Neural cell (in vitro differentiated cells): ENCODE data around the gene RHAG. TPM values are rescaled to one million over a fixed set of nuclear protein-coding genes. Genes with fewer than 3 reads are reported as not detected.

ENCODE experiments used
- H2AFZ ChIP-seq: fragments of 200-600, 300-800 bp; sonication (generic), shearing (Covaris generic); 2 replicates; pipeline ENCODE4 v1.6.0; 2014; ENCODE audit warnings: low read depth, mild to moderate bottlenecking, antibody characterized with exemption, low read length, moderate library complexity
- H3F3A ChIP-seq: fragments of 200-600 bp; shearing (Covaris generic); 2 replicates; pipeline ENCODE4 v1.6.1; 2016; ENCODE audit warnings: mild to moderate bottlenecking, moderate library complexity, mixed read lengths, antibody characterized with exemption, low read length; ENCODE audit not compliant: insufficient read depth, poor library complexity, severe bottlenecking
- H3K27ac ChIP-seq: fragments of 200-600, 300-800 bp; sonication (generic), shearing (Covaris generic); 2 replicates; pipeline ENCODE4 v1.5.1; 2014; ENCODE audit warnings: mild to moderate bottlenecking, low read length, moderate library complexity
- H3K27me3 ChIP-seq: fragments of 300-800, 200-600 bp; sonication (generic), shearing (Covaris generic); 2 replicates; pipeline ENCODE4 v1.6.0; 2014; ENCODE audit warnings: mild to moderate bottlenecking, low read depth, low read length, moderate library complexity; ENCODE audit not compliant: insufficient read depth
- H3K36me3 ChIP-seq: fragments of 300-800, 200-600 bp; sonication (generic), shearing (Covaris generic); 2 replicates; pipeline ENCODE4 v1.5.1; 2014; ENCODE audit warnings: mild to moderate bottlenecking, antibody characterized with exemption, low read length, moderate library complexity; ENCODE audit not compliant: insufficient read depth
- H3K4me2 ChIP-seq: fragments of 300-800, 200-600 bp; sonication (generic), shearing (Covaris generic); 2 replicates; pipeline ENCODE4 v1.6.0; 2014; ENCODE audit warnings: mild to moderate bottlenecking, low read length
- H3K4me3 ChIP-seq: fragments of 300-800, 200-600 bp; sonication (generic), shearing (Covaris generic); 2 replicates; pipeline ENCODE4 v1.5.1; 2014; ENCODE audit warnings: mild to moderate bottlenecking, low read length, moderate library complexity
- H3K79me2 ChIP-seq: fragments of 200-600 bp; shearing (Covaris generic); replicated peaks from 2 replicates; pipeline ENCODE4 v1.6.0; 2014; ENCODE audit warnings: mild to moderate bottlenecking, low read length, moderate library complexity; ENCODE audit not compliant: insufficient read depth
- H3K9ac ChIP-seq: fragments of 300-800, 200-600 bp; sonication (generic), shearing (Covaris generic); 2 replicates; pipeline ENCODE4 v1.6.1; 2016; ENCODE audit warnings: mild to moderate bottlenecking, low read length, mixed read lengths
- H3K9me2 ChIP-seq: fragments of 200-600 bp; shearing (Covaris generic); 2 replicates; pipeline ENCODE4 v1.6.1; 2016; ENCODE audit warnings: mild to moderate bottlenecking, low read length, mixed read lengths; ENCODE audit not compliant: insufficient read depth
- H3K9me3 ChIP-seq: fragments of 200-600, 300-800 bp; sonication (generic), shearing (Covaris generic); 2 replicates; pipeline ENCODE4 v1.6.1; 2016; ENCODE audit warnings: mild to moderate bottlenecking, mixed run types, low read length, moderate library complexity, mixed read lengths
- H4K20me1 ChIP-seq: fragments of 200-600 bp; shearing (Covaris generic); 2 replicates; pipeline ENCODE4 v1.6.1; 2016; ENCODE audit warnings: mild to moderate bottlenecking, mixed run types; ENCODE audit not compliant: insufficient read depth
- EP300 ChIP-seq: fragments of 450-650 bp; conservative IDR thresholded peaks from 2 replicates; pipeline ENCODE4 v1.6.1; 2014; ENCODE audit warnings: antibody characterized with exemption, mild to moderate bottlenecking, moderate library complexity; ENCODE audit not compliant: poor library complexity, severe bottlenecking
- EZH2 ChIP-seq: fragments of 200-600, 300-800 bp; shearing (Covaris generic), sonication (generic); IDR thresholded peaks from 2 replicates; pipeline ENCODE4 v1.6.1; 2014; ENCODE audit warnings: antibody characterized with exemption, low read length, borderline replicate concordance, mild to moderate bottlenecking; ENCODE audit not compliant: insufficient read depth, poor library complexity, severe bottlenecking
- MXI1 ChIP-seq: fragments of 450-650 bp; conservative IDR thresholded peaks from 2 replicates; pipeline ENCODE4 v1.6.1; 2014; ENCODE audit warnings: antibody characterized with exemption, mild to moderate bottlenecking; ENCODE audit not compliant: poor library complexity, severe bottlenecking
- POLR2AphosphoS5 ChIP-seq: IDR thresholded peaks from 2 replicates; pipeline ENCODE4 v1.6.1; 2012
- RAD21 ChIP-seq: fragments of 450-650 bp; conservative IDR thresholded peaks from 2 replicates; pipeline ENCODE4 v1.6.1; 2014; ENCODE audit warnings: antibody characterized with exemption, mild to moderate bottlenecking, moderate library complexity
- SMC3 ChIP-seq: fragments of 450-650 bp; conservative IDR thresholded peaks from 2 replicates; pipeline ENCODE4 v1.6.1; 2014; ENCODE audit warnings: antibody characterized with exemption, mild to moderate bottlenecking, moderate library complexity; ENCODE audit not compliant: poor library complexity
- TAF1 ChIP-seq: IDR thresholded peaks from 2 replicates; pipeline ENCODE4 v1.6.1; 2012; ENCODE audit warnings: low read depth
- polyA plus RNA-seq: library from polyadenylated mRNA; depleted of rRNA; stranded (reverse); fragments of >200 nt; gene quantifications from 2 replicates; pipeline ENCODE4 v1.2.3, GENCODE V29; 2014
- TF ChIP-seq, protein P1 (sequence below): fragments of 450-650 bp; IDR thresholded peaks from 2 replicates; pipeline ENCODE4 v1.5.1; 2014; ENCODE audit warnings: antibody characterized with exemption, mild to moderate bottlenecking, moderate library complexity; ENCODE audit not compliant: poor library complexity, severe bottlenecking
- TF ChIP-seq, protein P2 (sequence below): IDR thresholded peaks from 2 replicates; pipeline ENCODE4 v1.6.1; 2012; ENCODE audit warnings: borderline replicate concordance

Gene RHAG
- polyA plus RNA-seq, 1 donor from 2014 or later = not detected

DNA sequence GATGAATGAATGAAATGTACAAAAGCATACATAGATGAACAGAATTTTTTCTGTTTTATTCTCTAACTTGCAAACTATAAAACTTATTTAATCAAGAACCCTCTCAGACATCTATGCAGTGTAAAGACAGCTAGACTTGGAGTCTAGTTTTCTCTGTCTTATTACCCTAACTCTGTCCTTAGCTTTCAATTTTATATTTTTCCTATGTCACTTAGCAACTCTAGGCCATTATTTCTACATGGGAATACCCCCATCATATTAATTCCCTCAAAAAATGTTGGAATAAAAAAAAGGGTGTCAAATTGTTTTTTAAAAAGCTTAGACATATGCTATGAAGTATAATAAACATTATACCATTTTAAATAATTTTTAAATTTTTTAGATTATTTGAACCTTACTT, 1.2 kb downstream of the RHAG start:
- no peak overlapping the region for H3K27ac ChIP-seq
- H2AFZ ChIP-seq = no peak overlapping the region
- H3K4me2 ChIP-seq = no peak overlapping the region
- no peaks in the 10 kb centered on the region for H3K27me3 ChIP-seq
- TF ChIP-seq EZH2 = no peak
- TF ChIP-seq, protein P1, sequence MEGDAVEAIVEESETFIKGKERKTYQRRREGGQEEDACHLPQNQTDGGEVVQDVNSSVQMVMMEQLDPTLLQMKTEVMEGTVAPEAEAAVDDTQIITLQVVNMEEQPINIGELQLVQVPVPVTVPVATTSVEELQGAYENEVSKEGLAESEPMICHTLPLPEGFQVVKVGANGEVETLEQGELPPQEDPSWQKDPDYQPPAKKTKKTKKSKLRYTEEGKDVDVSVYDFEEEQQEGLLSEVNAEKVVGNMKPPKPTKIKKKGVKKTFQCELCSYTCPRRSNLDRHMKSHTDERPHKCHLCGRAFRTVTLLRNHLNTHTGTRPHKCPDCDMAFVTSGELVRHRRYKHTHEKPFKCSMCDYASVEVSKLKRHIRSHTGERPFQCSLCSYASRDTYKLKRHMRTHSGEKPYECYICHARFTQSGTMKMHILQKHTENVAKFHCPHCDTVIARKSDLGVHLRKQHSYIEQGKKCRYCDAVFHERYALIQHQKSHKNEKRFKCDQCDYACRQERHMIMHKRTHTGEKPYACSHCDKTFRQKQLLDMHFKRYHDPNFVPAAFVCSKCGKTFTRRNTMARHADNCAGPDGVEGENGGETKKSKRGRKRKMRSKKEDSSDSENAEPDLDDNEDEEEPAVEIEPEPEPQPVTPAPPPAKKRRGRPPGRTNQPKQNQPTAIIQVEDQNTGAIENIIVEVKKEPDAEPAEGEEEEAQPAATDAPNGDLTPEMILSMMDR = no peak
- TF ChIP-seq MXI1 = no peak
- TF ChIP-seq, protein P2, sequence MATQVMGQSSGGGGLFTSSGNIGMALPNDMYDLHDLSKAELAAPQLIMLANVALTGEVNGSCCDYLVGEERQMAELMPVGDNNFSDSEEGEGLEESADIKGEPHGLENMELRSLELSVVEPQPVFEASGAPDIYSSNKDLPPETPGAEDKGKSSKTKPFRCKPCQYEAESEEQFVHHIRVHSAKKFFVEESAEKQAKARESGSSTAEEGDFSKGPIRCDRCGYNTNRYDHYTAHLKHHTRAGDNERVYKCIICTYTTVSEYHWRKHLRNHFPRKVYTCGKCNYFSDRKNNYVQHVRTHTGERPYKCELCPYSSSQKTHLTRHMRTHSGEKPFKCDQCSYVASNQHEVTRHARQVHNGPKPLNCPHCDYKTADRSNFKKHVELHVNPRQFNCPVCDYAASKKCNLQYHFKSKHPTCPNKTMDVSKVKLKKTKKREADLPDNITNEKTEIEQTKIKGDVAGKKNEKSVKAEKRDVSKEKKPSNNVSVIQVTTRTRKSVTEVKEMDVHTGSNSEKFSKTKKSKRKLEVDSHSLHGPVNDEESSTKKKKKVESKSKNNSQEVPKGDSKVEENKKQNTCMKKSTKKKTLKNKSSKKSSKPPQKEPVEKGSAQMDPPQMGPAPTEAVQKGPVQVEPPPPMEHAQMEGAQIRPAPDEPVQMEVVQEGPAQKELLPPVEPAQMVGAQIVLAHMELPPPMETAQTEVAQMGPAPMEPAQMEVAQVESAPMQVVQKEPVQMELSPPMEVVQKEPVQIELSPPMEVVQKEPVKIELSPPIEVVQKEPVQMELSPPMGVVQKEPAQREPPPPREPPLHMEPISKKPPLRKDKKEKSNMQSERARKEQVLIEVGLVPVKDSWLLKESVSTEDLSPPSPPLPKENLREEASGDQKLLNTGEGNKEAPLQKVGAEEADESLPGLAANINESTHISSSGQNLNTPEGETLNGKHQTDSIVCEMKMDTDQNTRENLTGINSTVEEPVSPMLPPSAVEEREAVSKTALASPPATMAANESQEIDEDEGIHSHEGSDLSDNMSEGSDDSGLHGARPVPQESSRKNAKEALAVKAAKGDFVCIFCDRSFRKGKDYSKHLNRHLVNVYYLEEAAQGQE = no peak
- TF ChIP-seq RAD21 = no peak
- TF ChIP-seq TAF1 = no peak
- no peak for TF ChIP-seq SMC3
- TF ChIP-seq POLR2AphosphoS5 = no peak
- TF ChIP-seq EP300 = no peak
- H4K20me1 ChIP-seq = no peaks in the 10 kb centered on the region
- H3F3A ChIP-seq = no peaks in the 10 kb centered on the region
- no peaks in the 10 kb centered on the region for H3K79me2 ChIP-seq
- no peak overlapping the region for H3K4me3 ChIP-seq
- no peaks in the 10 kb centered on the region for H3K9me2 ChIP-seq
- H3K36me3 ChIP-seq = no peaks in the 10 kb centered on the region
- H3K9me3 ChIP-seq = no peaks in the 10 kb centered on the region
- no peak overlapping the region for H3K9ac ChIP-seq

DNA sequence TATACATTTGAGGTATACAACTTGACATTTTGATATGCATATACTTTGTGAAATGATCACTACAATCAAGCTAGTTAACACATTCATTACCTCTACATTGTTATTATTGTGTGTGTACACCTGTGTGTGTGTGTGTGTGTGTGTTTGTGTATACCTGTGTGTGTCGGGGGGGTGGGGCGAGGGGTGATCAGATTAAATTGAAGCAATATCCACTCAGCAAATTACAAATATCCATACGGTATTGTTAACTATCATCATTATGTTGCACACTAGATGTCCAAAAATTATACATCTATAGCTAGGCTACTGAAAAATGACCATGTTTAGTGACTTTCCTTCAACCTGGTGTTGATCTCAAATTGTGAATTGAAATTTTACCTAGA, 1.8 kb downstream of the RHAG start:
- no peaks in the 10 kb centered on the region for H3K36me3 ChIP-seq
- H3K27ac ChIP-seq = no peak overlapping the region
- no peak overlapping the region for H3K9ac ChIP-seq
- no peaks in the 10 kb centered on the region for H3F3A ChIP-seq
- H3K4me3 ChIP-seq = no peak overlapping the region
- no peaks in the 10 kb centered on the region for H3K27me3 ChIP-seq
- H3K9me2 ChIP-seq = no peaks in the 10 kb centered on the region
- TF ChIP-seq SMC3 (no peak), EZH2 (no peak), TAF1 (no peak), MXI1 (no peak), POLR2AphosphoS5 (no peak), RAD21 (no peak), EP300 (no peak)
- TF ChIP-seq, protein P2 = no peak
- TF ChIP-seq, protein P1 = no peak
- H2AFZ ChIP-seq = no peak overlapping the region
- H3K9me3 ChIP-seq = no peaks in the 10 kb centered on the region
- no peak overlapping the region for H3K4me2 ChIP-seq
- H3K79me2 ChIP-seq = no peaks in the 10 kb centered on the region
- H4K20me1 ChIP-seq = no peaks in the 10 kb centered on the region
